Measurements from ENCODE around the gene GRK5.

DNA sequence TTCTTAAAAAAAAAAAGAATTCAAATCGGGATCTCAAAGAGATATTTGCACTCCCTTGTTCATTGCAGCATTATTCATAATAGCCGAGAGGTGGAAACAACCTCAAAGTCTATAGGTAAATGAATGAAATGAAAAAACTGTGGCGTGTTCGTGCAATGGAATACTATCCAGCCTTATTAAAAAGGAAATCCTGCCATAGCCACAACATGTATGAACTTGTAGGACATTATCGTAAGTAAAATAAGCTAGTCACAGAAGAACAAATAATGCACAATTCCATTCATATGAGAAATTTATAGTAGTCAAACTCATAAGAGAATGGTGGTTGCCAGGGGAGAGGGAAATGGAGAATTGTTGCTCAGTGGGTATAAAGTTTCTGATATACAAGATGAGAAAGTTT, 37.9 kb downstream of the GRK5 start:
- TF ChIP-seq, protein P1, sequence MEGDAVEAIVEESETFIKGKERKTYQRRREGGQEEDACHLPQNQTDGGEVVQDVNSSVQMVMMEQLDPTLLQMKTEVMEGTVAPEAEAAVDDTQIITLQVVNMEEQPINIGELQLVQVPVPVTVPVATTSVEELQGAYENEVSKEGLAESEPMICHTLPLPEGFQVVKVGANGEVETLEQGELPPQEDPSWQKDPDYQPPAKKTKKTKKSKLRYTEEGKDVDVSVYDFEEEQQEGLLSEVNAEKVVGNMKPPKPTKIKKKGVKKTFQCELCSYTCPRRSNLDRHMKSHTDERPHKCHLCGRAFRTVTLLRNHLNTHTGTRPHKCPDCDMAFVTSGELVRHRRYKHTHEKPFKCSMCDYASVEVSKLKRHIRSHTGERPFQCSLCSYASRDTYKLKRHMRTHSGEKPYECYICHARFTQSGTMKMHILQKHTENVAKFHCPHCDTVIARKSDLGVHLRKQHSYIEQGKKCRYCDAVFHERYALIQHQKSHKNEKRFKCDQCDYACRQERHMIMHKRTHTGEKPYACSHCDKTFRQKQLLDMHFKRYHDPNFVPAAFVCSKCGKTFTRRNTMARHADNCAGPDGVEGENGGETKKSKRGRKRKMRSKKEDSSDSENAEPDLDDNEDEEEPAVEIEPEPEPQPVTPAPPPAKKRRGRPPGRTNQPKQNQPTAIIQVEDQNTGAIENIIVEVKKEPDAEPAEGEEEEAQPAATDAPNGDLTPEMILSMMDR (IDR thresholded peaks at IDR 0.05): no peak
- TF ChIP-seq POLR2AphosphoS5 (IDR thresholded peaks at IDR 0.05): no peak

All from prostate gland (tissue), 2 donors.